K562 (cell line): ENCODE results near the gene WWP2. TPM values are rescaled to one million over a fixed set of nuclear protein-coding genes. Genes with fewer than 3 reads are reported as not detected.

Source experiments
- ATAC-seq: fragments of 200-7000 bp; cut with Tn5 transposase; 3 replicates; pipeline ENCODE4 v1.9.1; 2020; ENCODE audit warnings: moderate library complexity
- BruUV-seq: library from RNA; stranded (reverse); fragments of 400-500 nt; replicated peaks from 2 replicates; lab custom pipeline; 2021; lab: Mats Ljungman, UMichigan
- CTCF ChIA-PET: fragments of 300-600 bp; formaldehyde crosslinking; extraction: SDS; loops from one replicate; lab custom pipeline; 2021; ENCODE audit warnings: low intra/inter-chr PET ratio; lab: Yijun Ruan, JAX
- POLR2A ChIA-PET: fragments of 300-600, 350-650 bp; sonication (Branson Sonifier 250); formaldehyde crosslinking; extraction: SDS; loops from one replicate; lab custom pipeline; 2021; ENCODE audit warnings: antibody characterized with exemption, inconsistent platforms; lab: Yijun Ruan, JAX
- DNase-seq, 4 experiments: peaks; one replicate each; pipeline versions ENCODE4 v3.0.0 to v3.0.0-alpha.2; 2011 to 2018; ENCODE audit warnings: low spot score in 3 of 4, mixed read lengths in 3 of 4; ENCODE audit errors: extremely low read depth in 1 of 4
- FAIRE-seq: peaks from 2 replicates; lab custom pipeline; 2011; peaks lifted over from hg19 to GRCh38; lab: Jason Lieb, UNC
- H2AFZ ChIP-seq: 2 replicates; pipeline ENCODE4 v1.6.0; 2011; ENCODE audit warnings: low read depth, low read length, control low read depth, inconsistent platforms
- H3K27ac ChIP-seq: fragments of 200-600 bp; 3 replicates; pipeline ENCODE4 v1.8.0; 2011; ENCODE audit warnings: low read depth, mild to moderate bottlenecking, control low read depth, inconsistent platforms, low read length, moderate library complexity, mixed read lengths; ENCODE audit errors: extremely low read depth
- H3K27me3 ChIP-seq, 2 experiments: fragments of 300-600 bp in 1 of 2; 2 replicates in 1 of 2; 3 replicates in 1 of 2; pipeline versions ENCODE4 v1.6.0 to v1.8.0; 2011; ENCODE audit warnings: inconsistent platforms in 2 of 2, low read length in 2 of 2, mild to moderate bottlenecking in 1 of 2, mixed read lengths in 1 of 2, moderate library complexity in 1 of 2; ENCODE audit not compliant: control insufficient read depth in 2 of 2, insufficient read depth in 2 of 2
- H3K36me3 ChIP-seq: fragments of 300-600 bp; 3 replicates; pipeline ENCODE4 v1.8.0; 2011; ENCODE audit warnings: mild to moderate bottlenecking, low read length, inconsistent platforms; ENCODE audit not compliant: control insufficient read depth, insufficient read depth
- H3K4me1 ChIP-seq, 2 experiments: fragments of 200-600 bp in 1 of 2; replicated peaks in 1 of 2; 2 replicates in 1 of 2; 3 replicates in 1 of 2; pipeline versions ENCODE4 v1.5.1 to v1.8.0; 2011; ENCODE audit warnings: inconsistent platforms in 2 of 2, low read length in 2 of 2, mild to moderate bottlenecking in 1 of 2, mixed read lengths in 1 of 2, moderate library complexity in 1 of 2; ENCODE audit not compliant: control insufficient read depth in 2 of 2, insufficient read depth in 2 of 2
- H3K4me2 ChIP-seq: 2 replicates; pipeline ENCODE4 v1.6.1; 2011; ENCODE audit warnings: low read length, control low read depth, inconsistent platforms, mixed read lengths; ENCODE audit not compliant: insufficient read depth
- H3K4me3 ChIP-seq: fragments of 200-600 bp; sonication (generic), shearing (Covaris generic); 2 replicates; pipeline ENCODE4 v1.5.1; 2016; ENCODE audit warnings: control low read depth, inconsistent platforms
- H3K79me2 ChIP-seq: fragments of 200-600 bp; 3 replicates; pipeline ENCODE4 v1.8.0; 2011; ENCODE audit warnings: low read length, inconsistent platforms; ENCODE audit not compliant: control insufficient read depth, insufficient read depth
- H3K9ac ChIP-seq, 2 experiments: 2 replicates each; pipeline versions ENCODE4 v1.6.0 to v1.6.1; 2011; ENCODE audit warnings: low read depth in 2 of 2, low read length in 2 of 2, control low read depth in 1 of 2, inconsistent platforms in 1 of 2, mild to moderate bottlenecking in 1 of 2, mixed read lengths in 1 of 2; ENCODE audit not compliant: insufficient read depth in 1 of 2
- H3K9me1 ChIP-seq: one replicate; pipeline ENCODE4 v1.6.0; 2011; ENCODE audit warnings: inconsistent platforms, mild to moderate bottlenecking, low read length, moderate library complexity; ENCODE audit not compliant: control insufficient read depth, insufficient read depth
- H3K9me3 ChIP-seq: replicated peaks from 2 replicates; pipeline ENCODE4 v1.5.1; 2011; ENCODE audit warnings: low read depth, low read length, inconsistent platforms; ENCODE audit not compliant: control insufficient read depth, insufficient read depth
- H4K20me1 ChIP-seq: replicated peaks from 2 replicates; pipeline ENCODE4 v1.6.1; 2011; ENCODE audit warnings: low read length, inconsistent platforms, mixed read lengths; ENCODE audit not compliant: control insufficient read depth, insufficient read depth
- FOXA3 ChIP-seq, 2 experiments: fragments of 450-650 bp in 1 of 2; sonication (generic) in 1 of 2; formaldehyde crosslinking; IDR thresholded peaks in 1 of 2; conservative IDR thresholded peaks in 1 of 2; 2 replicates each; pipeline versions ENCODE4 v1.4.0 to v1.8.0; 2020 to 2022; ENCODE audit warnings: mild to moderate bottlenecking in 2 of 2, missing genetic modification reagents in 1 of 2
- POLR2G ChIP-seq: fragments of 200-400 bp; formaldehyde crosslinking; IDR thresholded peaks from 2 replicates; pipeline ENCODE4 v1.6.1; 2017; ENCODE audit warnings: low read depth, mild to moderate bottlenecking, antibody characterized with exemption, low read length, moderate library complexity
- ZFP91 ChIP-seq: sonication (generic); formaldehyde crosslinking; IDR thresholded peaks from 2 replicates; pipeline ENCODE4 v1.8.0; 2022; ENCODE audit warnings: mild to moderate bottlenecking, missing genetic modification reagents
- WGBS: fragments of 100-300 bp; shearing (Covaris generic); methylation state at CpG from one replicate; pipeline ENCODE4 v1.1.6; 2016; ENCODE audit warnings: low coverage, mixed read lengths; ENCODE audit not compliant: insufficient coverage; ENCODE audit errors: missing lambda C conversion rate; 5-methylcytosine and 5-hydroxymethylcytosine counted together
- in situ Hi-C: fragments of 300-500 bp; cut with MboI; formaldehyde crosslinking; loops from 4 replicates; pipeline ENCODE4 v1.15.0; 2018; ENCODE audit warnings: inconsistent platforms, mixed read lengths
- intact Hi-C: fragments of 100-400 bp; cut with micrococcal nuclease; formaldehyde crosslinking; loops from 2 replicates; pipeline ENCODE4 v1.14.2; 2022
- polyA plus RNA-seq, 8 experiments: library from polyadenylated mRNA; depleted of rRNA in 4 of 8; stranded (reverse) in 5 of 8; unstranded in 3 of 8; fragments of >200 nt; fragmentation: Nextera tagmentation in 2 of 8; fragmentation: Illumina TruSeq in 1 of 8; extraction: Ambion mirVana in 2 of 8; extraction: Trizol in 1 of 8; gene quantifications; 2 replicates each; pipeline versions ENCODE4 v1.2.1 to v1.2.3, GENCODE V29; 2011 to 2014; ENCODE audit warnings: inconsistent platforms in 1 of 8, missing spikeins in 1 of 8
- total RNA-seq, 7 experiments: library from RNA; depleted of rRNA in 6 of 7; stranded (reverse); fragments of >200 nt in 6 of 7; fragmentation: Illumina TruSeq in 2 of 7; extraction: Trizol in 2 of 7; gene quantifications; 2 replicates each; pipeline versions ENCODE4 v1.2.1 to v1.2.3, GENCODE V29; 2011 to 2021; ENCODE audit warnings: low replicate concordance in 1 of 7

WWP2 gene
- total and polyA plus RNA-seq, 9 of the 15 experiments (the other 6 are each of a cell fraction or from before 2014, with no cell fraction given) = 1.9 to 34.4 (median 14.6) TPM

- no peak for TF ChIP-seq FOXA3 (CRISPR knock-in tag; conservative IDR thresholded peaks at IDR 0.05 in 1 of 2, IDR thresholded peaks at IDR 0.05 in 1 of 2)
- intact Hi-C loops = no loop called here
- WGBS = 86% methylated on average over 11 of the region's 13 CpGs
Measured at GRCh38 chr16:69940676-69941075, 178.5 kb downstream of the WWP2 start.

GRCh38 chr16:69941251-69942098, 179.3 kb downstream of the WWP2 start:
- in situ Hi-C loops = loop anchor here (10.0 kb wide), 1 partner anchor 223 kb away; no protein-coding TSS in a partner anchor
- Histone ChIP-seq H2AFZ (no peak overlapping the region), H3K79me2 (no peaks in the 10 kb centered on the region), H3K9ac (no peak overlapping the region; a peak in 1 of 4 replicates), H3K4me1 (no peaks in the 10 kb centered on the region), H3K9me3 (no peaks in the 10 kb centered on the region), H3K36me3 (peaks cover 22% of the 10 kb centered on the region; the same call in 1 of the 3 replicates), H3K27ac (no peak overlapping the region), H3K4me3 (no peak overlapping the region), H4K20me1 (no peaks in the 10 kb centered on the region), H3K9me1 (no peaks in the 10 kb centered on the region), H3K27me3 (no peaks in the 10 kb centered on the region), H3K4me2 (no peak overlapping the region)
- TF ChIP-seq ZFP91 (CRISPR knock-in tag) (no peak), POLR2G (peak; percentile 40; the same call in 1 of the 2 replicates)
- ATAC-seq = no peak
- intact Hi-C loops = no loop called here
- POLR2A ChIA-PET = no interaction called here
- FAIRE-seq = no peak
- WGBS = 76% methylated on average over 28 of the region's 28 CpGs
- CTCF ChIA-PET = no interaction called here
- DNase-seq = no peak
- no TSS peak for BruUV-seq

More at GRCh38 chr16:69940676-69941075, 178.5 kb downstream of the WWP2 start:
- ChIA-PET POLR2A (interaction anchor here (0.7 kb wide), 1 partner anchor 10 kb away, joined by 3 read pairs; no protein-coding TSS in a partner anchor), CTCF (no interaction called here)
- no peak overlapping the region for H2AFZ ChIP-seq
- H3K9me1 ChIP-seq = no peaks in the 10 kb centered on the region
- no peak overlapping the region for H3K9ac ChIP-seq
- no peaks in the 10 kb centered on the region for H3K79me2 ChIP-seq
- FAIRE-seq (no peak), DNase-seq (no peak), ATAC-seq (no peak)
- H3K27ac ChIP-seq = no peak overlapping the region
- H3K36me3 ChIP-seq = peaks cover 27% of the 10 kb centered on the region; the same call in 1 of the 3 replicates
- BruUV-seq = no TSS peak
- no peak overlapping the region for H3K4me2 ChIP-seq
- in situ Hi-C loops = loop anchor here (10.0 kb wide), 1 partner anchor 224 kb away; no protein-coding TSS in a partner anchor
- no peak overlapping the region for H3K4me3 ChIP-seq
- no peaks in the 10 kb centered on the region for H3K9me3 ChIP-seq
- H3K4me1 ChIP-seq = no peaks in the 10 kb centered on the region
- no peaks in the 10 kb centered on the region for H3K27me3 ChIP-seq
- no peaks in the 10 kb centered on the region for H4K20me1 ChIP-seq
